ENCODE data around the gene LTO1.

DNA sequence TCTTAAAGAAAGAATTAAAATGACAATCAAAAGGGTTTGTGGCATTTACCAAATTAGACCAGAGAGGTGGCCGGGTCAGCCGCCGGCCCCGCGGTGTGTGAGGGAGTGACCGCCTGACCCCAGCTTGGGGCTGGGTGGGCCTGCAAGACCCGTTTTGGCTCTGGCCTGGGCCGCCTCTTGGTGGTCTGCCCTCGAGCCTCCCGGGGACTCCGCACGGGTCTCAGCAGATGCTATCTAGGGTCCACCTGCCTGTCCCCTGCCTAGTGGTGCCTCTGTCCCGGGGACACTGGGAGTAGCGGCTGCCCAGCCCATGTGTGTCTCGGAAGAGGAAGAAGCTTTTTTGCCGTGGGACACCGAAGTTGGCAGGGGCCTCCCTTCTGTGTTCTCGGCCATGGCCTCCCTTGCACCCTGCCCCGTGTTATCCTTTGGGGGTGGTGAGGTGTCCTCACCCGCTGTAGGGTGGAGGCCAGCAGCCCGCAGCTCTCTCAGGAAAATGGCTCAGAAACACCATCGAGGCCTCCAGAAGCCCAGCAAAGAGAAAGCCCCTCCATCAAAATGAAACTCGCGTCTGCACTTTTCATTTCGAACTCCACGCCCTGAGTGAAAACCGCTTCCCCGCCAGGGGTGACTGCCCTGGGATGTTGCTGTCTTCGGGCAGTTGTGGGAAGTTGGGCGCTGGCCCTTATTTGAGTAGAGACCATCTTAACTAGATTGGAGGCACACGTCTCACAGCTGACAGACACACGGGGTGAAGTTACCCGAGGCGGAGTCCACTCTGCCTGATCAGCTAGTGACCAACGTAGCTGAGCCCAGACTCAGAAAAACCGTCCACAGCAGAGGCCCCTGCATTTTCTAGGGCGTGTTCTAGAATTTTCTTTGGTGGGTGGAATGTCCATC, 26.2 kb downstream of the LTO1 start:
- TF ChIP-seq, protein P1, sequence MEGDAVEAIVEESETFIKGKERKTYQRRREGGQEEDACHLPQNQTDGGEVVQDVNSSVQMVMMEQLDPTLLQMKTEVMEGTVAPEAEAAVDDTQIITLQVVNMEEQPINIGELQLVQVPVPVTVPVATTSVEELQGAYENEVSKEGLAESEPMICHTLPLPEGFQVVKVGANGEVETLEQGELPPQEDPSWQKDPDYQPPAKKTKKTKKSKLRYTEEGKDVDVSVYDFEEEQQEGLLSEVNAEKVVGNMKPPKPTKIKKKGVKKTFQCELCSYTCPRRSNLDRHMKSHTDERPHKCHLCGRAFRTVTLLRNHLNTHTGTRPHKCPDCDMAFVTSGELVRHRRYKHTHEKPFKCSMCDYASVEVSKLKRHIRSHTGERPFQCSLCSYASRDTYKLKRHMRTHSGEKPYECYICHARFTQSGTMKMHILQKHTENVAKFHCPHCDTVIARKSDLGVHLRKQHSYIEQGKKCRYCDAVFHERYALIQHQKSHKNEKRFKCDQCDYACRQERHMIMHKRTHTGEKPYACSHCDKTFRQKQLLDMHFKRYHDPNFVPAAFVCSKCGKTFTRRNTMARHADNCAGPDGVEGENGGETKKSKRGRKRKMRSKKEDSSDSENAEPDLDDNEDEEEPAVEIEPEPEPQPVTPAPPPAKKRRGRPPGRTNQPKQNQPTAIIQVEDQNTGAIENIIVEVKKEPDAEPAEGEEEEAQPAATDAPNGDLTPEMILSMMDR (conservative IDR thresholded peaks at IDR 0.05 in 1 of 2, IDR thresholded peaks at IDR 0.05 in 1 of 2; ENCODE audit: extremely low read depth in 1 of 2, insufficient read depth in 1 of 2, low read depth in 1 of 2, low read length in 2 of 2) = no peak
- TF ChIP-seq EZH2 (IDR thresholded peaks at IDR 0.05; ENCODE audit: borderline replicate concordance, low read length) = no peak

All from mammary epithelial cell (primary cell).